K562 (cell line): ENCODE results near the gene PACRG. TPM values are rescaled to one million over a fixed set of nuclear protein-coding genes. Genes with fewer than 3 reads are reported as not detected.

Experiments
- CTCF ChIP-seq, 3 experiments: IDR thresholded peaks in 2 of 3; conservative IDR thresholded peaks in 1 of 3; 2 replicates each; pipeline ENCODE4 v1.5.1; 2011 to 2012; ENCODE audit warnings: low read length in 3 of 3, mild to moderate bottlenecking in 3 of 3, control low read depth in 2 of 3, improper control_type of control experiment in 1 of 3, inconsistent platforms in 1 of 3, low read depth in 1 of 3, mixed read lengths in 1 of 3, moderate library complexity in 1 of 3; ENCODE audit not compliant: insufficient read depth in 2 of 3
- ETV5 ChIP-seq: sonication (generic); formaldehyde crosslinking; IDR thresholded peaks from 2 replicates; pipeline ENCODE4 v1.4.0; 2020; ENCODE audit warnings: low read depth, mild to moderate bottlenecking, missing genetic modification reagents
- HINFP ChIP-seq: fragments of 450-650 bp; conservative IDR thresholded peaks from 2 replicates; pipeline ENCODE4 v1.6.1; 2016; ENCODE audit warnings: missing genetic modification characterization, low read depth, mild to moderate bottlenecking, control low read depth, missing compliant biosample characterization
- PBX2 ChIP-seq, 2 experiments: IDR thresholded peaks in 1 of 2; conservative IDR thresholded peaks in 1 of 2; 2 replicates each; pipeline ENCODE4 v1.6.1; 2016; ENCODE audit warnings: low read depth in 2 of 2, mild to moderate bottlenecking in 1 of 2, missing compliant biosample characterization in 1 of 2, missing genetic modification characterization in 1 of 2, moderate library complexity in 1 of 2
- polyA plus RNA-seq, 8 experiments: library from polyadenylated mRNA; depleted of rRNA in 4 of 8; stranded (reverse) in 5 of 8; unstranded in 3 of 8; fragments of >200 nt; fragmentation: Nextera tagmentation in 2 of 8; fragmentation: Illumina TruSeq in 1 of 8; extraction: Ambion mirVana in 2 of 8; extraction: Trizol in 1 of 8; gene quantifications; 2 replicates each; pipeline versions ENCODE4 v1.2.1 to v1.2.3, GENCODE V29; 2011 to 2014; ENCODE audit warnings: inconsistent platforms in 1 of 8, missing spikeins in 1 of 8
- total RNA-seq, 7 experiments: library from RNA; depleted of rRNA in 6 of 7; stranded (reverse); fragments of >200 nt in 6 of 7; fragmentation: Illumina TruSeq in 2 of 7; extraction: Trizol in 2 of 7; gene quantifications; 2 replicates each; pipeline versions ENCODE4 v1.2.1 to v1.2.3, GENCODE V29; 2011 to 2021; ENCODE audit warnings: low replicate concordance in 1 of 7

Gene PACRG
- total and polyA plus RNA-seq, 9 of the 15 experiments (the other 6 are each of a cell fraction or from before 2014, with no cell fraction given), result 0.04 TPM; not detected in 8

- TF ChIP-seq PBX2 (CRISPR knock-in tag; IDR thresholded peaks at IDR 0.05; ENCODE audit: low read depth), result no peak
- peak; percentile 60; the same call in 1 of the 2 replicates for TF ChIP-seq PBX2 (tag; conservative IDR thresholded peaks at IDR 0.05; ENCODE audit: low read depth)
- TF ChIP-seq ETV5 (CRISPR knock-in tag), result no peak
- TF ChIP-seq CTCF (IDR thresholded peaks at IDR 0.05 in 2 of 3, conservative IDR thresholded peaks at IDR 0.05 in 1 of 3; ENCODE audit: insufficient read depth in 2 of 3, low read depth in 1 of 3, low read length in 3 of 3), result peak in 2 of 3 experiments; percentile 19 to 38; a peak in 3 of 6 replicates
- no peak for TF ChIP-seq HINFP (tag)
- TF ChIP-seq, all 486 proteins: peak for 3
Measured at GRCh38 chr6:163147994-163148393, 420.2 kb downstream of the PACRG start (continued).
